AG09319 (cell line): ENCODE measurements around the gene NELL1.

Source experiments
- DNase-seq: peaks from one replicate; pipeline ENCODE4 v3.0.0-alpha.2; 2010; ENCODE audit warnings: low read depth; ENCODE audit errors: extremely low read depth
- CTCF ChIP-seq: IDR thresholded peaks from 2 replicates; pipeline ENCODE4 v1.5.1; 2011; ENCODE audit warnings: low read depth, mild to moderate bottlenecking, inconsistent platforms, low read length, moderate library complexity

Gene NELL1

GRCh38 chr11:21541187-21541751, 871.9 kb downstream of the NELL1 start:
- TF ChIP-seq CTCF, result no peak
- DNase-seq, result no peak

- DNase-seq, result no peak
- TF ChIP-seq CTCF, result no peak
Measured at GRCh38 chr11:21543901-21544300, 874.5 kb downstream of the NELL1 start.

GRCh38 chr11:21545699-21546098, 876.3 kb downstream of the NELL1 start:
- DNase-seq, result no peak
- no peak for TF ChIP-seq CTCF

- no peak for TF ChIP-seq CTCF
- DNase-seq, result no peak
Measured at GRCh38 chr11:21546703-21547102, 877.3 kb downstream of the NELL1 start.

GRCh38 chr11:21552911-21553310, 883.5 kb downstream of the NELL1 start:
- TF ChIP-seq CTCF, result no peak
- DNase-seq, result no peak

- no peak for TF ChIP-seq CTCF
- DNase-seq, result no peak
Measured at GRCh38 chr11:21553795-21554194, 884.4 kb downstream of the NELL1 start.

- no peak for DNase-seq
- no peak for TF ChIP-seq CTCF
Measured at GRCh38 chr11:21554284-21554683, 884.9 kb downstream of the NELL1 start.
